Measurements from ENCODE around the gene CDYL. TPM values are rescaled to one million over a fixed set of nuclear protein-coding genes. Genes with fewer than 3 reads are reported as not detected.
A peak's percentile ranks its signal among the peaks of the same experiment; 100 is the strongest.
"Not testable (repeated sequence)": the region's sequence is repeated elsewhere in the genome, so short reads cannot be mapped to it uniquely, and the experiment has no call there.

CDYL gene
- total RNA-seq, 1 donor from 2014 or later, result 29.3 TPM

DNA sequence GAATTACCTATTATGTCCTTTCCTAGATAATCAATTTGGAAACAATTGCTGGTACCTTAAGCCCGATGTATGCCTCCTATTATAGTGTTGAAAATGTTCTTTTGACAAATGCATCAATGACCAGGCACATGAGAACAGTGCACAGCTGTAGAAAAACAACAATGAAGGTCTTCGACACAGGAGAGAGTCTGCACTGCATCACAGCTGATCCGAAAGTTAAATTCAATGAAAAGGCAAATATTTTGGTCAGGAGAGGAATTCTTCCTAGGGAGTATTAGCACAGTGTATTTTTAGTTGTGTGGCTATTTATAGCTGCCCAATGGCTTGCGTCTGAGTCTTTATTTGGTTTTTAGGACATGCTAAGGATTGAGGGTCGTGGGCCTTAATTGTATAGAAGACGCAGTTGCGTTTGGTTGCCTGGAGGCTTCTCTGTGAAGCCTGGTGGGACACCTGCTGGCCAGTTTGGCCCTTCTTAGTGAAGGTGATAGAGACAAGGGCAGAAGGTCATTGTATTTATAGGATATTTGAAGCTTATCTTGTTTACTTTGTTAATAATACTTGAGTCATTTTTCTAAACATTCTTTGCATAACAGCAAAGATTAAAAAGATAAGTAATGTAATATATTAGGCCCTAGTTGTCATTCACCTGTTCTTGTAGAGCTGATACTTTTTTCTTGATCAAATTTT is 72.3 kb downstream of the CDYL start:
- DNase-seq, result peak; percentile 64

DNA sequence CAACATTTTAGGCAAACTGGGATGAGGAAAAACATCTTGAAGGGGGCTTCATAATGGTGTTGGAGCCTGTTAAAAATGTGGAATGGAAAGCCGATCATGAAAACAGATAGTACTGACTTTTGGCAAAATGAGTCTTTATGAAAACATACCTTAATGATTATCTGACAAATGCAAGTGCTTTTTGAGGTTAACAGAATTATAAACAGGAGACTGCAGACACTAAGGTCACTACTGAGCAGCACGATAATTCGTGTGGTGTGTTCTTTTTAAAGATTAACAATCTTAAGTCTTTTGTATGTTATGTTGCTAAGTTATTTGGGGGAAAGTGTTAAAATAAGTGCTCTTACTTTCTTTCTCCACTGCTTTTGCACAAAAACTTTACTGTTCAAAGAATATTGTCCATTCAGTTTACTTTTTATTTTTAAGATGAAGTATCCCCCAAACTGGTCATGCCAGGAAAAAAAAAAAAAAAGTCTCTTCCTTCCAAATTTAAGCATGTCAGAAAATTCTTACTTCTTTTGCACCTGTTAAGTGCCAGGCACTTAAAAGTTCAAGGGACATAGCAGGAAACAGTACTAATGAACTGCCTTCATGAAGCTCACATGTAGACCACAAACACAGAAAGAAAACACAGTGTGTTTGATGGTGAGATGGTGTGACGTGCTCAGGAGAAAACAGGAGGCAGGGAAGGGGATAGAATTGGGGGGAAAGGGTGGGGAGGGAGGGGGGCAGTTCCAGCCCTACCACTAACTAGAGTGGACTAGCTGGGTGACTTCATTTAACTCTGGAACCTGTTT is 73.2 kb downstream of the CDYL start:
- no peak for DNase-seq

DNA sequence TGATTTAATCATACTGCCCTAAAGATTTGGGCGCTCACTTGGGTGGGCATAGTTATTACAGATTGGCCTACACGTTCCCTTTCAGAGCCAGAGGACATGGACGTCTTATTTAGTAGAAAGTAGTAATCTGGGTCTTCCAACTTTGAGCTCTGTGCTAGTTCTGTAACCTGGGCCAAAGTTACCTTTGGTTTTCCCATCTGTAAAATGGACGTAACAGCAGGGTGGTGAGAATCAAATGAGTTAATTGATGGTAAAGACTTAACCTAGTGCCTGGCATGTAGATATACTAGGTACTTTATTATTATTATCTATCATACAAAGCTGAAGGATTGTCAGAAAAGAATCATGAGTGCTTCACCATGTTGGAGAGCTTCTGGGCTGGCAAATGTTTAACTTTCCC is 74.8 kb downstream of the CDYL start:
- DNase-seq, result no peak

DNA sequence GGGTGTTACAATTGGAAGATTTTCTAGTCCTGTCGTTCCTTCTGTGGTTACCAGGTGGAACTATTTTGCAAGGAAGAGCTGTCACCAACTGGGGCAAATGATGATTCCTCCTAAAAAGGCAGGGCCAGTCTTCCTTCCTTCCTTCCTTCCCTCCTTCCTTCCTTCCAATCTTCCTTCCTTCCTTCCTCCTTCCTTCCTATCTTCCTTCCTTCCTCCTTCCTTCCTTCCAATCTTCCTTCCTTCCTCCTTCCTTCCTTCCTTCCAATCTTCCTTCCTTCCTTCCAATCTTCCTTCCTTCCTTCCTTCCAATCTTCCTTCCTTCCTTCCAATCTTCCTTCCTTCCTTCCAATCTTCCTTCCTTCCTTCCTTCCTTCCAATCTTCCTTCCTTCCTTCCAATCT is 76.0 kb downstream of the CDYL start:
- not testable (repeated sequence) for DNase-seq

DNA sequence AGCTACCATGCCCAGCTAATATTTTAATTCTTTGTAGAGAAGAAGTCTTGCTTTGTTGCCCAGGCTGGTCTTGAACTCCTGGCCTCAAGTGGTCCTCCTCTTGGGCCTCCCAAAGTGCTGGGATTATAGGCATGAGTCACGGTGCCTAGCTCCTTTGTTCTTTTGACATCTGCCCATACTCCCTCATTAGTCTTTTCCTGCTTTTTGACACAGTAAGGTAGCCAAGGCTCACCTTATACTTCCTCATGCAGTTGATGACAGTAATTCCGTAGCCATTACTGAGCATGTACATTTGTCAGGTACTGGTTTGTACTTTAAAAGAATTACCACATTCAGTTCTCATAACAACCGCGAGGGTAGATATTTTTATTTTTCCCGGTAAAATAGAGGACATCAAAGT is 76.7 kb downstream of the CDYL start:
- no peak for DNase-seq

DNA sequence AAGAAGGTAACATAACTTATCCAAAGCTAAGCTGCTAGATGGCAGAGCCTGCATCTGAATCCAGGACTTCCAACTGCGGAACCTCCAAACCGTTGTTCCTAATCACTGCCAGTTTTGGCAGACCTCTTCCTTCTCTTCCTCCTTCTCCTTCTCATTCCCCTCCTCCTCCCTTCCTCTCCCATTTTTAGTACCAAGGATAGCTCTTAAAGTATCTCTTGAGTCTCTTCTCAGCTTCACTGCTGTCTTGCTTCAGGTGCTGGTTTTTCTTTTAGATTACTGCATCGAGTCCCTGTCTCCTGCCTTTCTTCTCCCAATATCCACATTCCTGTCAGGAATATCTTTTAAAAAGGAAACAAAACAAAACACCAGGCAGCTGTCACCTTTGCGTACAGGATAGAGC is 77.1 kb downstream of the CDYL start:
- DNase-seq, result no peak

DNA sequence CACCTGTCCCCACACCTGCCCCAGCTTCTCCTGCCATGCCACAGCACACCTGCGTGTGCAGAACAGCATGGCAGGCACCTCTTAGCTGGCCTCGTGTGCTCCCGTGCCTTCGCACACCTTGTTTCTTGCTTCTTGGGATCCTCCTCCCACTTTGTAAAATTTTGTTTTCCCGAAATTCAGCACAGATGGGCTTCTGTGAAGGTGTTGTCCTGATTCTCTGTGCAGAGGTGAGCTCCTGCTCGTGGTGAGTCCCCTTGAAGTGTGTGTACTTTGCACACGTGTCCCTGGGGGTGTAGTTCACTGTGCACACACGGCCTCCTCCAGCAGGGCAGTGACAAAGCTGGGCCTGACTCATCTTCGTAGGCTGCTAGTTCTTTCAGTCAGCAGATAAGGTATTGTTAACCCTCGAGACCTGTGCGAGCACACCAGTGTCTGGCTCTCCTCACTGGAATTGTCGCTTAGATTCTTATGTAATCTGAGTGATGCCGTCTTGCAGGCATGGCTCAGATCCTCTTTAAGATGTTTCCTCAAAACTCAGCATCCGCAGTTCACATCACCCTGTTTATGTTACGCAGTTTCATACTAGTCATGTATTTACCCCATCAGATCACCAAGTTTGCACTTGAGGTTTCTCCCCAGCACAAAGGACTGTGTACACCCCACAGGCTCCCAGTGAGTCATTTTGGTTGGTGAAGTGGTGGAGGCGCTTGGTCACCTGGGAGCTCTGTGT is 77.7 kb downstream of the CDYL start:
- DNase-seq, result no peak

DNA sequence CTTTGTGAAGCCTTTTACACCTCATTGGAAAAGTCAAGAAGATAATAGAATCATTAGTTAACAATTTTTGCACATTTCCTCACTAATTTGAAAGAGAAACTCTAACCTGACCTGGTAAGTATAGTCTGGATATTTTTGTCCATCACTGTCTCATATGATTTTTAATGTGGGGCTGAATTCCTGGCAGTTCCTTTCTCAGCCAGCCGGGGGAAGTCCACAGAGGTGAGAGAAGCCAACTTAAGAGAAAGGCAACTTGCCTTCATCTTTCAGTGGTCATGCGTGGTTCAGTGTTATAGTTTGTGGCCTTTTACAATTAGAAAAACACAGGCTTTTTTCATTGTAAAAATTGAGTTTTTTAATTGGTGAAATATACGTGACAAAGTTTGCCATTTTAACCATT is 80.6 kb downstream of the CDYL start:
- no peak for DNase-seq

DNA sequence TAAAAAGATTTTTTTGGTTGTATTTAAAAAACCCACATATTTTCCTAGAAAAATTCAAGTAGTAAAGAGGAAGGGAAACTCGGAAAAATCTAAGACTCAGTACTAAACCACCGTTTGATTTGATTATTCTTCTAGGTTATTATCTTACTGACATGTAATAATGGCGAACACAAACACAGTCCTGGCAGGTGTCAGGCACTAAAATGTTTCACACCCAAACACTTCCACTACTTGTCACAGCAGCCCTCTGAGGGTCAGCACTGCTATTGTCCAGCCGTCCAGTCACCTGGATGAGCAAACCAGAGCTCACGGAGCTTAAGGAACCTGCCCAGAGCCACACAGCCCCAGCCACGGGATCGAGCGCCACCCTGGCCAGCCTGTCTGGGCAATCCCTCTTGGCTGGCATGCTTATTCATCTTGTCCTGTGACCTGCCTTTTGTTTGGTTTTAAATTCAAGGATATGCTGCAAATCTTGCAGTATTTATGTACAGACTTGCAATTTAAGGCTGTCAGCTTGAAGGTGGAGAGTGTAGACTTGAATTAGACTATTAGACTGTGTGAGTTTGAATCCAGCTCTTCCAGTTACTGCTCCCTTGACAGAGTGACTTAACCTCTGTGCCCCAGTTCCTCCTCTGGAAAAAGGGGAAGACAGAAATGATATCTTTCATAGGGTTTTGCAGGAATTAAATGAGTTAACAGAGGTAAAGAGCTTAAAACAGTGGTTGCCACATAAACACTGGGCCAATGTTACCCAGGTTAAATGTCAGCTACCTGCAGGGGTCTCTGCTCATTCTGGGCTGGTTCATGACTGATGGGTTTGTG is 82.2 kb downstream of the CDYL start:
- no peak for DNase-seq

DNA sequence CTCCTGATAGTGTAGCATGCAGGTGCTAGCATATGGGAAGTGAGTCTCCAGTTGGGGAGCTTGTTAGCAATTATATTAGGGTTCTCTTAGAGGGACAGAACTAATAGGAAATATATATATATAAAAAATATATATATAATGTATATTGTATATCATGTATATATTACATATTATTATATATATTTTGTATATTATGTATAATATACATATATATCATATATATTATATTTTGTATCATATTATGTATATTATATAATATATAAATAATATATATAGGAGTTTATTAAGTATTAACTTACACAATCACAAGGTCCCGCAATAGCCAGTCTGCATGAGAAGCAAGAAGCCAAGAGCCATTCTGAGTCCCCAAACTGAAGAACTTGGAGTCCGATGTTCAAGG is 84.2 kb downstream of the CDYL start:
- no peak for DNase-seq

DNA sequence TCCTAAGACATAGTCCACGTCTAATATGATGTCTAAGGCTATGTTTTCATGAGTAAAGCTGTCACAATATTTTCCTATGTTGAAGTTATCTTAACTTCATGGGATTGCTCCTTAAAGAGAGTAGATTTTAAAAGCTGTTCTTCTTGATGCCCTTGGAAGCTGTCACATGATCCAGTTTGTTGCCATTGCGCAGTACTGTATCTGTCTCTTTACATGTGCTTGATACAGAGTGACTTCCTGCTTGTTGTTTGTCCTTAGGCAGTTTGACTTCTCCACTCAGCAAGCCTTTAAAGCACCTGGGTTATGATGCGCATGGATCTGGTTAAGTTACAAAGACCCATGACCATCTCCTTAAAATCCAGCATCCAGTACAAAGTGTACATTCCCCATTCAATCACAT is 85.4 kb downstream of the CDYL start:
- no peak for DNase-seq

DNA sequence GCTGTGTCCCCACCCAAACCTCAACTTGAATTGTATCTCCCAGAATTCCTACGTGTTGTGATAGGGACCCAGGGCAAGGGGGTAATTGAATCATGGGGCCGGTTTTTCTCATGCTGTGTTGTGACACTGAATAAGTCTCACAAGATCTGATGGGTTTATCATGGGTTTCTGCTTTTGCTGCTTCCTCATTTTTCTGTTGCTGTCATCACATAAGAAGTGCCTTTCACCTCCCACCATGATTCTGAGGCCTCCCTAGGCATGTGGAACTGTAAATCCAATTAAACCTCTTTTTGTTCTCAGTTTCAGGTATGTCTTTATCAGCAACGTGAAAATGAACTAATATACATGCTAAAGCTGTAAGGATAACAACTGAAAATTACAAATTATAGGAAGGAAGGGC is 88.3 kb downstream of the CDYL start:
- no peak for DNase-seq

DNA sequence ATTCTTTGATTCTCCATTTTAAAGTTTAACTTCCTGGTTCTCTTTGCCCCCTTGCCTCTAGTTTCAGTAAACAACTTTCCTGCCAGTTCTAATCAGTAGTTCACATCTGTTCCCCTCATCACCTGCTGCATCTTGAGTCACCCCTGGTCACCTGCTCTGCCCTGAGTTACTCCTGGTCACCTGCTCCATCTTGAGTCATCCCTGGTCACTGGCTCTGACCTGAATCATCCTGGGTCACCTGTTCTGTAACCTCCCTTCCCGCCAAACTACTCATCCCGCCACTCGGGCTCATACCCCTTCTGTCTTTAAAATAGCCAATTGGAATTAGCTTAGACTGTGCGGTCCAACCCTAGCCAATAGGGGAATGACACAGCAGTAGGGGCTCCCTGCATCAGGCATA is 88.8 kb downstream of the CDYL start:
- DNase-seq, result not testable (repeated sequence)

DNA sequence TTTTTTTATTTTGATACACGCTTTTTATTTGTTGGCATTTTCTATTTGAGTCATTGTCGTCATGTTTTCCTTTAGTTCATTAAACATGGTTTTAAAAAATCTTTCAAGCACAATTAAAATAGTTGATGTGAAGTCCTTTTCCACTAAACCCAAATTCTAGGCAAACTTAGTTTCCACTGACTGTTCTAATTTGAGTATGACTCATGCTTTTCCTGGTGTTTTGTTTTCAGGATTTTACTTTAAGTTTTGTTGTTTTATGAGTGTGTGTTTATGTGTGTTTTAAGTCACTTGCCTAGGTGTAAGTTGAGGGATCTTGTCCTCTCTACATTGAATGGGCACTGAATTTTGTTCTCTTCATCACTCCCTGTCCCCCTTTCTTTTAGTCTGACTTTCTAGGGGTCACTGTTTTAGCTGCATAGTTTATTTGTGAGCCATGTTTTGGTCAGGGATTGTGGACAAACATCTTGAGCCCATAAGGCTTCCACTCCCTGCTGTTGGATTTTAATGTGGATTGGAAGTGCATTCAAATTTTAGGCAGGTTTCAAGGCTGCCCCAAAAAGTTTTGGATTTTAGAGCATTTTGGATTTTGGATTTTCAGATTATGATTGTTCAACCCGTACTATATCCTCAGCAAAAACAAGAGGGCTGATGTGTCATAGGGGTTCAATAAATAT is 94.8 kb downstream of the CDYL start:
- DNase-seq, result peak; percentile 40

DNA sequence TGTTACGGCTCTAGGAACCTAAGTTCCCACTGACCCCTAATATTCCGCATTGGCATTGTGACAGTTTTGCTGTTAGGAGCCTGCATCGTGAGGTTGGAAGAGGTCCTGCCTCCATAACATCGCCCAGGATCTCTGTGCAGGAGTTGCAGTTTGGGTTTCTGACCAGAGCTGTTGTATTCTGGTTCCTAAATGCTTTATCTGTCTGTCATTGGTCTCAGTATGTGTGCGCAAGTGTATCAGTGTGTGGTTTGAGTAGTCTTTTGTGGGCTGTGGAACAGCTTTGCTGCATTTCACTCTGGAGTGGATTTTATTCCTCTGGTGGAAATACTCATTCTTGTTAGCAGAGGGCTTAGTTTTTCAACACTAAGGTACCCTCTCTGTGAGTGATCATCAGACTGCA is 95.6 kb downstream of the CDYL start:
- DNase-seq, result no peak

DNA sequence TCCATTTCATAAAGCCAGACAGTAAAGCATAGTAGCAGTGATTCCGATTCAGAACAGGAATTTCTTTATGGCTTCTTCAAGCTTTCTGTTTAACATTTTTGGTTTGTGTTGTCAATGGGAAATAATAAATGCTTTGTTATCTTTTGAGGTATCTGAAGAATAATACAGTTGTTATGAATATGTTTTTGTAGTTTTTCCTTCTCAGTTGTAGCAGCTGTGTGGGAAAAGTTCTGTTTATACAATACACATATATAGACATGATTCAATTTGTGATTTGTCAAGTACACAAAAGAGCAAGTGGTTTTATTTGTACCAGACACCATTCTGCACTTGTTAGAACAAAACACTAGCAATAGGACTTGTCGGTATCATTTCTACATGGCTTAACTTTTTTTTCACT is 96.6 kb downstream of the CDYL start:
- peak; percentile 39 for DNase-seq

DNA sequence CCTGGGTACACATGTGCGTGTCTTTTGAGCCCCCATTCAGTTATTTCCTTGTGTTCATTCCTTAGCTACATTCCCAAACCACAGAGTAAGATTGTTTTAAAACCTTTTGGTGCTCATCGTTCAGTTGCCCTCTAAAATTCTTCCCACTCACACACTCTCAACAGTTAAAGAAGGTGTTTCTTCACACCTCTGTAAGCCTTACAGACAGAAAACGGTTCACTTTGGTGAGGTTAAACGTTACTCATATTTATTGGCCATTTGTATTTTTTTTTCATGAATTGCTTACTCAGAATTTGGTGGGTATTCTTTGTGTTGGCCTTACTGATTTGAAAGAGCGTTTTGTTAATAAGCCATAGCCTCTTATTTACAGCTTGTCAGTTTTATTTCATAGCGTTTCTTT is 97.7 kb downstream of the CDYL start:
- DNase-seq, result no peak

DNA sequence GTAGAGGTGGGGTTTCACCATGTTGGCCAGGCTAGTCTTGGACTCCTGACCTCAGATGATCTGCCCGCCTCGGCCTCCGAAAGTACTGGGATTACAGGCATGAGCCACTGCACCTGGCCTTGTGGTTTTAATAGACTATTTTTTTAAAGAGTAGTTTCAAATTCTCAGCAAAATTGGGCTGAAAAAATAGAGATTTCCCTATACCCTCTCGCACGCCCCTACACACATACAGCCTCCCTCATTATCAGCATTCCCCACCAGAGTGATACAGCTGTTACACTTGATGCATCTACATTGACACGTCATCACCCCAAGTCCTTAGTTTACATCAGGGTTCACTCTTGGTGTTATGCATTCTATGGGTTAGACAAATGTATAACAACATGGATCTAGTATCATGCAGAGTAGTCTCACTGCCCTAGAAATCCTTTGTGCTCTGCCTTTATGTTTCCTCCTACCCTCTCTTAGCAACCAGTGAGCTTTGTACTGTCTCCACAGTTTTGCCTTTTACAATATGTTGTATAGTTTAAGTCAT is 103.6 kb downstream of the CDYL start:
- no peak for DNase-seq

DNA sequence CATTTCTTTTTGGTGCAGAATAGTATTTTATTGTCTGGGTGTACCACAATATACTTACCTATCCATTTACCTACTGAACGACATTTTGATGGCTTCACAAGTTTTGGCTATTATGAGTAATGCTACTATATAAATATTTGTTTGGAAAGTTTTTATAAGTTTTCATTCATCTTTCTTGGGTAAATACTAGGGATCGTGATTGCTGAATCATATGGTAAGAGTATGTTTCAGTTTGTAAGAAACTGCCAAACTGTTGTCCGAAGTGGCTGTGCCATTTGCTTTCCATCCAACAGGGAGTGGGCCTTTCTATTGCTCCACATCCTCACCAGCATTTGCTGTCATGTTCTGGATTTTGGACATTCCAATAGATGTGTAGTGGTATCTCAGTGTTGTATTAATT is 104.2 kb downstream of the CDYL start:
- DNase-seq, result no peak

DNA sequence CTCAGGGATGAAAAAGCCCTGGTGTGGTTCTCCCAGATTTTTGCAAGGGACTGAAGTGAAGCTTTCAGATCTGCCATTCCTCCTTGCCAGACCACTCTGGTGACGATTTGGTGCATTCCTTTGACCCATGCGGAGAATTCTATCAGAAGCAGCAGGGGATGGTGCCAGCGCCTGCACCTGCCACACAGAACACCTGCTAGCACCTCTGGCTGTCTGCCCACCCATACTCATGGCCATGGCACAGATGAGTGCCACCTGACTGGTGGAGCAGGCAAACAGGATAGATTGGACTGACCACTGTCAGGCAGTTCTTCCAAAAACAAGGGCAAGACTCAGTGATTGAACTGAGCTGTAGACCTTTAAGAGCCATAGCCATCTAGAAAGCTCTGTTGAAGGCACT is 107.1 kb downstream of the CDYL start:
- no peak for DNase-seq

DNA sequence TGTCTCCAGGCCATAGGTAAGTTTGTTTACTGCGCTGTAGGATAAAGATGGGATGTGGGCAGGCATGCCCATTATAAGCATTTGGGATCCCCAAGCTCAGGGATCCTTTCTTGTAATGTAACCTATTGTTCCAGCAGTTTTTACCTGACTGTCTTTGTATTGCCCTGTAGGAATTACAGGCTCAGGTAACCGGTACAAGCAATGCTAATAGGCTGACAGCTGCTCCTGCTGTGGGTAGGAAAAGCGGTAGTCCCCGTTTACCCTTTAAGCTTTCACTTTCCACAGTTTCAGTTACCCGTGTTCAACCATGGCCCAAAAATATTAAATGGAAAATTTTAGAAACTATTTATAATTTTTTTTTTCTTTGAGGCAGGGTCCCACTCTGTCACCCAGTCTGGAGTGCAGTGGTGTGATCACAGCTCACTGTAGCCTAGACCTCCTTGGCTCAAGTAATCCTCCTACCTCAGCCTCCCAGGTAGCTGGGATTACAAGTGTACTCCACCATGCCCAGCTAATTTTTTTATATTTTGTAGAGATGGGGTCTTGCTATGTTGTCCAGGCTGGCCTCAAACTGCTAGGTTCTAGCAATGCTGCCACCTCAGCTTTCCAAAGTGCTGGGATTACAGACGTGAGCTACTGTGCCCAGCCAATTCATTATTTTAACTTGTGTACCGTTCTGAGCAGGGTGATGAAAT is 108.6 kb downstream of the CDYL start:
- DNase-seq, result no peak

All from dermis blood vessel endothelial cell (primary cell).